OCI-LY3 (cell line): ENCODE data around the gene TSPEAR.

Source experiments
- H2AFZ ChIP-seq: fragments of 200-600, 300-600 bp; shearing (Covaris generic); 2 replicates; pipeline ENCODE4 v1.6.0; 2014; ENCODE audit warnings: antibody characterized with exemption, low read depth, low read length
- H3K27ac ChIP-seq: fragments of 200-600, 300-600 bp; sonication (generic); 2 replicates; pipeline ENCODE4 v1.5.1; 2014; ENCODE audit warnings: mild to moderate bottlenecking, low read length, moderate library complexity, mixed read lengths
- H3K27me3 ChIP-seq: fragments of 200-600, 300-600 bp; sonication (generic); 2 replicates; pipeline ENCODE4 v1.6.1; 2014; ENCODE audit warnings: low read depth, low read length, mixed read lengths
- H3K36me3 ChIP-seq: fragments of 200-600, 300-600 bp; sonication (generic); replicated peaks from 2 replicates; pipeline ENCODE3; 2014; ENCODE audit warnings: low read depth, low read length, mixed read lengths
- H3K4me1 ChIP-seq: fragments of 300-600, 200-600 bp; sonication (generic); 2 replicates; pipeline ENCODE4 v1.6.1; 2014; ENCODE audit warnings: low read length, mixed read lengths
- H3K4me2 ChIP-seq: fragments of 200-600, 300-600 bp; sonication (generic); 2 replicates; pipeline ENCODE4 v1.6.1; 2014; ENCODE audit warnings: low read length, mixed read lengths
- H3K4me3 ChIP-seq: fragments of 300-600, 200-600 bp; sonication (generic); 2 replicates; pipeline ENCODE4 v1.5.1; 2014; ENCODE audit warnings: antibody characterized with exemption, mild to moderate bottlenecking, low read length, moderate library complexity
- H3K79me2 ChIP-seq: fragments of 300-600, 200-600 bp; shearing (Covaris generic); 2 replicates; pipeline ENCODE4 v1.6.1; 2014; ENCODE audit warnings: mild to moderate bottlenecking, low read length, mixed read lengths
- H3K9ac ChIP-seq: fragments of 300-600, 200-600 bp; shearing (Covaris generic); 2 replicates; pipeline ENCODE4 v1.6.0; 2014; ENCODE audit warnings: mild to moderate bottlenecking, low read length, moderate library complexity
- H3K9me3 ChIP-seq: fragments of 200-600, 300-600 bp; shearing (Covaris generic); 2 replicates; pipeline ENCODE4 v1.6.1; 2014; ENCODE audit warnings: low read length, mixed read lengths; ENCODE audit not compliant: insufficient read depth
- H4K20me1 ChIP-seq: fragments of 200-600, 300-600 bp; sonication (generic); 2 replicates; pipeline ENCODE4 v1.6.1; 2016; ENCODE audit warnings: low read length, mixed read lengths; ENCODE audit not compliant: insufficient read depth
- CTCF ChIP-seq: fragments of 200-600, 300-600 bp; sonication (generic); IDR thresholded peaks from 2 replicates; pipeline ENCODE4 v1.5.1; 2014; ENCODE audit warnings: antibody characterized with exemption, low read length, low read depth
- EZH2phosphoT487 ChIP-seq: fragments of 200-600 bp; shearing (Covaris generic); IDR thresholded peaks from 2 replicates; pipeline ENCODE4 v1.6.1; 2018; ENCODE audit warnings: antibody characterized with exemption, mixed run types, low read depth

Gene TSPEAR

GRCh38 chr21:44742418-44743153, 31.2 kb upstream of the TSPEAR start:
- no peak overlapping the region for H3K27ac ChIP-seq
- no peaks in the 10 kb centered on the region for H3K27me3 ChIP-seq
- H2AFZ ChIP-seq, result no peak overlapping the region
- H3K4me3 ChIP-seq, result no peak overlapping the region
- H4K20me1 ChIP-seq, result no peaks in the 10 kb centered on the region
- no peaks in the 10 kb centered on the region for H3K79me2 ChIP-seq
- H3K9me3 ChIP-seq, result no peaks in the 10 kb centered on the region
- H3K4me1 ChIP-seq, result no peaks in the 10 kb centered on the region
- no peaks in the 10 kb centered on the region for H3K36me3 ChIP-seq
- H3K9ac ChIP-seq, result no peak overlapping the region
- no peak overlapping the region for H3K4me2 ChIP-seq
- TF ChIP-seq CTCF (peak; percentile 40; the same call in 1 of the 2 replicates), EZH2phosphoT487 (no peak)

GRCh38 chr21:44741921-44742320, 30.5 kb upstream of the TSPEAR start:
- no peaks in the 10 kb centered on the region for H3K4me1 ChIP-seq
- no peak overlapping the region for H3K4me2 ChIP-seq
- TF ChIP-seq CTCF, result no peak
- no peak for TF ChIP-seq EZH2phosphoT487
- no peaks in the 10 kb centered on the region for H3K27me3 ChIP-seq
- no peak overlapping the region for H2AFZ ChIP-seq
- H3K27ac ChIP-seq, result no peak overlapping the region
- H3K9me3 ChIP-seq, result no peaks in the 10 kb centered on the region
- H3K4me3 ChIP-seq, result no peak overlapping the region
- no peaks in the 10 kb centered on the region for H3K36me3 ChIP-seq
- H3K79me2 ChIP-seq, result no peaks in the 10 kb centered on the region
- no peaks in the 10 kb centered on the region for H4K20me1 ChIP-seq
- H3K9ac ChIP-seq, result no peak overlapping the region

GRCh38 chr21:44740742-44741141, 29.4 kb upstream of the TSPEAR start:
- Histone ChIP-seq H3K27ac (no peak overlapping the region), H3K36me3 (no peaks in the 10 kb centered on the region), H3K27me3 (no peaks in the 10 kb centered on the region), H3K79me2 (no peaks in the 10 kb centered on the region), H2AFZ (no peak overlapping the region), H4K20me1 (no peaks in the 10 kb centered on the region), H3K4me3 (no peak overlapping the region), H3K9ac (no peak overlapping the region), H3K4me2 (no peak overlapping the region), H3K4me1 (no peaks in the 10 kb centered on the region), H3K9me3 (no peaks in the 10 kb centered on the region)
- TF ChIP-seq EZH2phosphoT487 (no peak), CTCF (no peak)

GRCh38 chr21:44739316-44739715, 27.9 kb upstream of the TSPEAR start:
- Histone ChIP-seq H3K4me3 (no peak overlapping the region), H3K27ac (no peak overlapping the region), H4K20me1 (no peaks in the 10 kb centered on the region), H3K36me3 (no peaks in the 10 kb centered on the region), H3K79me2 (no peaks in the 10 kb centered on the region), H3K27me3 (no peaks in the 10 kb centered on the region), H2AFZ (no peak overlapping the region), H3K9me3 (no peaks in the 10 kb centered on the region), H3K9ac (no peak overlapping the region), H3K4me2 (no peak overlapping the region), H3K4me1 (no peaks in the 10 kb centered on the region)
- TF ChIP-seq CTCF (no peak), EZH2phosphoT487 (no peak)
